Ishikawa (cell line): ENCODE measurements around the gene DNER.

ENCODE experiments used
- EGR1 ChIP-seq: IDR thresholded peaks from 2 replicates; pipeline ENCODE4 v1.6.1; 2012
- EP300 ChIP-seq: IDR thresholded peaks from 2 replicates; pipeline ENCODE4 v1.6.1; 2012; ENCODE audit warnings: borderline replicate concordance
- RAD21 ChIP-seq: IDR thresholded peaks from 2 replicates; pipeline ENCODE4 v1.6.1; 2012; ENCODE audit warnings: low read depth
- REST ChIP-seq: IDR thresholded peaks from 2 replicates; pipeline ENCODE4 v1.6.1; 2012; ENCODE audit warnings: low read depth, mild to moderate bottlenecking
- TCF12 ChIP-seq: IDR thresholded peaks from 2 replicates; pipeline ENCODE4 v1.6.1; 2012; ENCODE audit warnings: low read depth
- USF1 ChIP-seq: IDR thresholded peaks from 2 replicates; pipeline ENCODE4 v1.6.1; 2012
- ZBTB7A ChIP-seq: IDR thresholded peaks from 2 replicates; pipeline ENCODE4 v1.6.1; 2012; ENCODE audit warnings: low read depth

- TF ChIP-seq EP300 (no peak), REST (no peak), TCF12 (no peak), ZBTB7A (no peak), RAD21 (no peak), USF1 (no peak), EGR1 (no peak)
Measured at GRCh38 chr2:229376866-229377265, 337.5 kb downstream of the DNER start.
